ENCODE results near the gene ABCB9.
A peak's percentile ranks its signal among the peaks of the same experiment; 100 is the strongest.
"Not testable (repeated sequence)": the region's sequence is repeated elsewhere in the genome, so short reads cannot be mapped to it uniquely, and the experiment has no call there.

ABCB9 gene

GRCh38 chr12:122894193-122895121, 71.8 kb downstream of the ABCB9 start:
- no peak for DNase-seq (ENCODE audit: low spot score)

GRCh38 chr12:122893208-122894153, 72.8 kb downstream of the ABCB9 start:
- no peak for DNase-seq (ENCODE audit: low spot score)

- DNase-seq (ENCODE audit: low spot score), result not testable (repeated sequence)
These were observed 73.5 kb downstream of the ABCB9 start for GRCh38 chr12:122892724-122893123.

- peak; percentile 54 for DNase-seq (ENCODE audit: low spot score)
These were observed 74.4 kb downstream of the ABCB9 start for GRCh38 chr12:122891661-122892525.

- DNase-seq (ENCODE audit: low spot score), result no peak
These were observed 76.3 kb downstream of the ABCB9 start for GRCh38 chr12:122889761-122890520.

GRCh38 chr12:122888232-122888752, 78.0 kb downstream of the ABCB9 start:
- no peak for DNase-seq (ENCODE audit: low spot score)

GRCh38 chr12:122887819-122888212, 78.4 kb downstream of the ABCB9 start:
- DNase-seq (ENCODE audit: low spot score), result no peak

- no peak for DNase-seq (ENCODE audit: low spot score)
These were observed 79.1 kb downstream of the ABCB9 start for GRCh38 chr12:122886851-122887818.

- no peak for DNase-seq (ENCODE audit: low spot score)
These were observed 80.1 kb downstream of the ABCB9 start for GRCh38 chr12:122886161-122886560.

GRCh38 chr12:122884860-122885259, 81.4 kb downstream of the ABCB9 start:
- DNase-seq (ENCODE audit: low spot score), result no peak

GRCh38 chr12:122884091-122884826, 82.0 kb downstream of the ABCB9 start:
- no peak for DNase-seq (ENCODE audit: low spot score)

GRCh38 chr12:122882908-122883558, 83.2 kb downstream of the ABCB9 start:
- DNase-seq (ENCODE audit: low spot score), result no peak

GRCh38 chr12:122880668-122881067, 85.6 kb downstream of the ABCB9 start:
- peak; percentile 50 for DNase-seq (ENCODE audit: low spot score)

- no peak for DNase-seq (ENCODE audit: low spot score)
These were observed 86.1 kb downstream of the ABCB9 start for GRCh38 chr12:122880155-122880667.

All from GM03348 (cell line).